COLO829 (cell line): Measurements from ENCODE around the gene SORCS1.

Experiments used
- DNase-seq: peaks from one replicate; pipeline ENCODE4 v3.0.0; 2012; ENCODE audit warnings: low spot score

SORCS1 gene

DNA sequence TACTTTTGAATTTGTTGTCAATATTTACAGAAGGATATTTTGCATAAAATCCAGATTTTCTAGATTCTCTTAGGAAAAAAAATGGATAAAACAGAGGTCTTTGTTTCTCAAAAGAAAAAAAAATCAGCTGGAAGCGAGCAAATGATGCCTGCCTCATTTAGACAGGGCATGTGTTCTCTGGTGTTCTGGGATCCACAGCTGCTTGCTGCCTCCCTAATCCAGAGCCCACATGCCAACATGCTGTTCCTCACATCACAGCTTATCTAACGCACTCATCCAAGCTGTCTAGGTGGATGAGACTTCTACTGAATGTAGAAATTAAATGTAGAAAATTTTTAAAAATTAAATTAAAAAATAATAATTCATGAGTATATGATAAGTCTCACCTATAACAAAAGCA lies 630.1 kb downstream of the SORCS1 start:
- no peak for DNase-seq

DNA sequence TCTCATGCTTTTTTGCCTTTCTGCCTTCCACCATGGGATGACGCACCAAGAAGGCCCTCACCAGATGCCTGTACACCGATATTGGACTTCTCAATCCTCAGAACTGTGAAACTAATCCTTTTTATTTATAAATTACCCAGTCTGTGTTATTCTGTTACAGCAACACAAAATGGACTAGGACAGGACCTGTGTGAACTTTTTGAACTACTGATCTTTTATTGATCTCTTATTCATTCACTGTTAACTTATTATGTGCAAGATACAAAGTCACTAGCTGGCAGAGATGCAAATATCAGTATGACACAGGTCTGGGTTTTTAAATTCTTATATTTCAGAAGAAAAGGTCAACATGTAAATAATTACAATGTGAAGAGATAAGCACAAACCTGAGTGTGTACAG lies 635.8 kb downstream of the SORCS1 start:
- no peak for DNase-seq

DNA sequence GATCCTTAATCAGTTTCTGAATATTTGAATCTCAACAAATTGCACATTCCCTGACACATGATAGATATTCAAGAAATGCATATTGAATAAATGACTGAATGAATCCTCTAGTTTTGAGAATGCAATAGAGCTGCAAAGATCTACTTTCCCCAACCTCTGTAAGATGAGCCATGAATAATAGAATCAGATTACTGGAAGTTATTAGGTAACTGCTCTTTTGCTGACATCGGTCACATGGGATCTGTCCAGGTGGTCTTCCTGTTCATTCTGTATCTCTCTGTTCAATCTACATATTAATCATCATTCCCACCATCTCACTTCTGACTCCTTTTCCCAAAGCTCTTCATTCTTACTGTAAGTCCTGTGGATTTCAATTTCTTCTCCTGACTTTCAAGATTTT lies 638.7 kb downstream of the SORCS1 start:
- no peak for DNase-seq
